Stimulated activated CD4-positive, alpha-beta T cell treated with anti-CD3 and anti-CD28 coated beads, Interleukin-2, amount 100 ng/mL, for 24 hours (primary cell): ENCODE data around the gene MYO3B.

Source experiments
- DNase-seq, 2 donors: peaks; one replicate each; pipeline ENCODE4 v3.0.0-alpha.2; 2020

The MYO3B gene, protein sequence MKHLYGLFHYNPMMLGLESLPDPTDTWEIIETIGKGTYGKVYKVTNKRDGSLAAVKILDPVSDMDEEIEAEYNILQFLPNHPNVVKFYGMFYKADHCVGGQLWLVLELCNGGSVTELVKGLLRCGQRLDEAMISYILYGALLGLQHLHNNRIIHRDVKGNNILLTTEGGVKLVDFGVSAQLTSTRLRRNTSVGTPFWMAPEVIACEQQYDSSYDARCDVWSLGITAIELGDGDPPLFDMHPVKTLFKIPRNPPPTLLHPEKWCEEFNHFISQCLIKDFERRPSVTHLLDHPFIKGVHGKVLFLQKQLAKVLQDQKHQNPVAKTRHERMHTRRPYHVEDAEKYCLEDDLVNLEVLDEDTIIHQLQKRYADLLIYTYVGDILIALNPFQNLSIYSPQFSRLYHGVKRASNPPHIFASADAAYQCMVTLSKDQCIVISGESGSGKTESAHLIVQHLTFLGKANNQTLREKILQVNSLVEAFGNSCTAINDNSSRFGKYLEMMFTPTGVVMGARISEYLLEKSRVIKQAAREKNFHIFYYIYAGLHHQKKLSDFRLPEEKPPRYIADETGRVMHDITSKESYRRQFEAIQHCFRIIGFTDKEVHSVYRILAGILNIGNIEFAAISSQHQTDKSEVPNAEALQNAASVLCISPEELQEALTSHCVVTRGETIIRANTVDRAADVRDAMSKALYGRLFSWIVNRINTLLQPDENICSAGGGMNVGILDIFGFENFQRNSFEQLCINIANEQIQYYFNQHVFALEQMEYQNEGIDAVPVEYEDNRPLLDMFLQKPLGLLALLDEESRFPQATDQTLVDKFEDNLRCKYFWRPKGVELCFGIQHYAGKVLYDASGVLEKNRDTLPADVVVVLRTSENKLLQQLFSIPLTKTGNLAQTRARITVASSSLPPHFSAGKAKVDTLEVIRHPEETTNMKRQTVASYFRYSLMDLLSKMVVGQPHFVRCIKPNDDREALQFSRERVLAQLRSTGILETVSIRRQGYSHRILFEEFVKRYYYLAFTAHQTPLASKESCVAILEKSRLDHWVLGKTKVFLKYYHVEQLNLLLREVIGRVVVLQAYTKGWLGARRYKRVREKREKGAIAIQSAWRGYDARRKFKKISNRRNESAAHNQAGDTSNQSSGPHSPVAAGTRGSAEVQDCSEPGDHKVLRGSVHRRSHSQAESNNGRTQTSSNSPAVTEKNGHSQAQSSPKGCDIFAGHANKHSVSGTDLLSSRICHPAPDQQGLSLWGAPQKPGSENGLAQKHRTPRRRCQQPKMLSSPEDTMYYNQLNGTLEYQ (N-terminal part only)

DNA sequence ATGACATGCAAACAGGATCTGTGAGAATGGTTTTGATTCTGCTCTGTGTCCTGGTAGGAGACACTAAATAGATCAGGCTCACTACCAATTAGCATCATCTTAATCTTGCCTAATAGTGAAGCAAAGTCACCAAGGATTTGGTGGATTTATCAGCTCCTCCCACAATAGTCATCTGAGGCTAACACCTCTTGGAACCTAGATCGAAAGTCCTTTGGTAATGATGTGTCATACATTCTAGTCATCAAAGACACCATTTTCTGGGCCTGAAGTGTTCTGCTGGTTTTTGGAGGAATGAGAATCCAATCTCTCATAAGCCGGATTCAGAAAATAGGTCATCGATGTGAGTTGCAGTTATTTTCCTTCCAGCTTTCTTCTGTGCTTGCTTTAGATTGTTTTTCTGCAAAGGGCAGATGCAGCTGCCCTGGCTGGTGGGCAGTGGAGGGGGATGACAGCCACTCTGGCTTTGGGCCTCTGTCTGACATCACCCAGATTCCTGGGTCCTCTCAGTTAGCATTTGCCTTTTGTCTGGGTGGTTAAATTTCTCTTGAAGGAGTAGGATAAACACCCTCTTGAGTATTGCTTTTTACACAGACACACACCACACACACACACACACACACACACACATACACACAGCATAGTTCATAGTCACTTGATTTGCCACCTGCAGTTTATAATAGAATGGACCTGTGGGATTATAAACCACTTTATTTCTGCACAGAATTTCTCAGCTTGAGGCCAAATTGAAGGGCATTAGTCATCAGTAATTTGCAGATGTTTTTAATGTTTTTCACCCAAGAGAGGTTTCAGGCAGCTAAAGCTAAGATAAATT is at the start of gene MYO3B:
Gene MYO3B (plus strand): TSS at position 198 of the 832 bp plus-strand sequence. CDS start 141 bp downstream, at position 339.
- no peak for DNase-seq

DNA sequence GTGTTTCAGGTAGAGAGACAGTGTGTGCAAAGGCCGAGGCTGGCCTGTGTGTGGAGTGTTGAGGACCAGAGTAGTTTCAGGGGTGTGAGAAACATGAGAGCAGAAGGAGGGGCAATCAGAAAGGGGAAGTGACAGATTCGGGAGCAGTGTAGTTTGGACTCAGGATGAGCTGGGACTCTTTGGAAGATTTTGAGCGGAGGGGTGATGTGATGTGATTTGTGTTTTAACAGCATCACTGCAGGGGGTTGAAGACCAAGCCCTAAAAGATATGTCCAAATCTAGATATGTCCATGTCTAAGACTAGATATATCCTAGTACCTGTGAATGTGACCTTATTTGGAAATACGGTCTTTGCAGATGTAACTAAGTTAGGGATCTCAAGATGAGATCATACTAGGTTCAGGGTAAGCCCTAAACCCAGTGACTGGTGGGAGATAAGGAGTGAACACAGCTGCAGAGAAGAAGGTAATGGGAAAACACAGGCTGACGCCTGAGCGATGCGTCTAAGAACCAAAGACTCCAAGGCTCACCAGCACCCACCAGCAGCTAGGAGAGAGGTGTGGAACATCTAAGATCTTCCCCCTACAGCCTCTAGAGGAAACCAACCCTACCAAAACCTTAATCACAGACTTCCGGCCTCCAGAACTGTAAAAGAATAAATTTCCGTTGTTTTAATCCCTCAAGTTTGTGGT is 38.5 kb upstream of the MYO3B start:
- no peak for DNase-seq

DNA sequence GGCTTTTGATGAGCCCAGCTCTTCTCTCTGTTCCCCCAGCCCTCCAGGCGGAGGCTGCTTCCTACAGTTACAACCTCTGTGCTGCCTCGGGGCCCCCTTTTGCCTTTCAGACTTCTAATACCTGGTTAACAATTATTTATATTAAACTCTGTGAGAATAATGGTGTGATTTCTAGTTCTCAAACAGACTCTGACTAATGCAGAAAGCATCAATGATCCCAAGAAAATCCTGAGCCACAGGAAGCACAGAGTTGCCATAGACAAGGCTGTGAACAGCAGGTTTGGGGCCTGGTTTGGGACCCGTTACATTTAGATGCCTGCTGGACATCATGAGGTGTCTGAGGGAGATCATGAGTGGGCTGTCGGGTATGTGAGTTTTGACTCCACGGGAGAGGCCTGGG is 37.4 kb upstream of the MYO3B start:
- no peak for DNase-seq

DNA sequence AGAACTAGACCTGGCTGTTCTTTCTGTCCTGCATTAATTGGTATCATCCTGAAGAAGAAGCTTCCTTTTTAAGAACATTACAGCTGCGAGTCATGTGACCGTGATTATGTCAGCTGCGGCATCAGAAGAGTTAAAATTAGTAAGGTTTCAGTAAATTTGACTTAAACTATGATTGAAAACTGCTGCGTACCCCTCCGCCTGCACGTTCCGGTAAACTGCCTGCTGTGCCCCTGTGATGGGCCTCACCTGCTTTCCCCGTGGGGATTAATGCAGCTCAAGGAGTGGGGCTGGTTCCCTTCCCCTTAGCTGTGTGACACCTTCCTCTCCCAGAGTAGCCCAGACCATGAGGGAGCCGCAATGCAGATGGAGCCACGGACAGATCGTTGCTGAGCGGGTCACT is 36.1 kb upstream of the MYO3B start:
- DNase-seq = no peak

DNA sequence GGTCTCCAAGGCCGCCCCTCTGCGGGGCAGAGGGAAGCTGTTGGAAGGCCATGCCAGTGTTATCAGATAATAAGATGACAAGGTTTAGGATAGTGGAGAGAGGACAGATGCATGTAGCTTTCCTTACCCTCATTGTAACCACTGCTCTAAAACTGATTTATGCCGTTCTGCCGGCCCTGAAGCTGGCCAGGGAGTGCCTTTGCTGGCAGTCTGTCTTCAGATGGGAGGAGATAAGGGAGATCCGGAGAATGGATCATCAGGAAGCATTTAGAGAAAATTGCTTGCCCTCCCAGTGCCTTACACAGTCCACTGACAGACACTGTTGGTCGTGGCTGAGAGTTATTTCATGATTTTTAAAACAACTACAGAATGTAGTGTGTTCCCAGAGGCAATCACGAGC is 35.4 kb upstream of the MYO3B start:
- no peak for DNase-seq

DNA sequence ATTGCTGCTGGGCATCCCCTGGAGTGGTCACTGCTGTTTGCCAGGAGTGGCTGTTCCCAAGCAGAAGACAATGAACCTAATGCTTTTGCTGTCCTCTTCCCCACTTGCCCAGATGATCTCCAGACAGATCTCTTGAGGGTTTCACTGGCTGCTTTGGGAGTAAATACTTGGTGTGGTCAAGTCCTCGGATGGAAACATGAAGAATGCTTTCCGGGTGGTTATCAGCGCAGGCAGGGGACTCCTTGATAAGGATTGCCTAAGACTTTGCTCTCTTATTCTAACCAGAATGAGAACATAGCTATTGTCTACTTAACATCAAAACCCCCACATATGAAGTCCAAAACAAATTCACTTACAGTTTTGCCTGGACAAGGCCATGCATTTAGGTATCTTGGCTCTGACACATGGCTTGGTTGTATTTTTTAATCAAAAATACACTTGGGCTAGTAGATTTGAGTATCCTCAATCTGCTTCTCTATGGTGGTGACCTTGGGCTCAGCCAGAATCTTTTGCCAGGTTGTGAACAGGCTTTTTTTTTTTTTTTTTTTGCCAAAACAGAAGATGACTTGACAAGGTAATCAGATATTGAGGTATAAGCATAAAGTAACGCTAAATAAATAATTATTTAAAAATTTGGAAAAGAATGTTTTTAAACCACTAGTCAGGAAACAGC is 34.8 kb upstream of the MYO3B start:
- no peak for DNase-seq

DNA sequence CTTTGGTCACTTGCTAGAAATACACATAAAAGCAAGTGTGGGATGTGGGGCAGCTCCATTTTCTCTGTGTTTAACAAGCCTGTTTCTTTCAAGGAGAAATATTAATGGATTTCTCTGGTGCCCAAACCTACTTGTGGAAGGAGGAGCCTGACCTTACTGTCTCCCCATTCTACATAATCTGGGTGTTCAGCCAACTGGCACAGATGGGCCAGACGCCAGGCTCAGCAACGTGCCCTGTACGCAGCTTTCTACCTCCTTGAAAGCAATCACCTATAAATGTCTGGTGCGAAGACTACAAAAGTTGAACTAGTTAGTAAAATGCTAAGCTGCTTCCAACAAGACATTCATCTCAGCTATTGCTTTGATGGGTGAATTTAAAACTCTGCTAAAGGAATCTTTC is 33.2 kb upstream of the MYO3B start:
- no peak for DNase-seq

DNA sequence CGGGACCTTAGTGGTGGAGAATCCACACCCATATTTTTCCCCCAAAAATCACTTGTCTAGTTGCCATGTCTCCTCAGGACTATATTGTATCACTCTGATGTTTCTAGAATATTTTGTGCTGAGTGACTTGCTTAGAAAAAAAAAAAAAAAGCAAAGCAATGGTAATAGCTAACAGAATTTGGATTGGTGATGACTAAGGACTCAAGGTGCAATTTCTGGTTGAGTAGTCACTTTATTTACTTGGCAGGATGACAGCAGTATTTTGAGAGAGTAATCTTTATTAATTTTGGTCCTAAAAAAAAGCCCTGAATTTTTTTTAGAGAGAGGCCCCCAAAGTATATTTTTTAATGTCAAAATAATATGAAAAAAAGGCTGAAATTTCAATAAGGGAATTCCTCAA is 32.8 kb upstream of the MYO3B start:
- DNase-seq = no peak

DNA sequence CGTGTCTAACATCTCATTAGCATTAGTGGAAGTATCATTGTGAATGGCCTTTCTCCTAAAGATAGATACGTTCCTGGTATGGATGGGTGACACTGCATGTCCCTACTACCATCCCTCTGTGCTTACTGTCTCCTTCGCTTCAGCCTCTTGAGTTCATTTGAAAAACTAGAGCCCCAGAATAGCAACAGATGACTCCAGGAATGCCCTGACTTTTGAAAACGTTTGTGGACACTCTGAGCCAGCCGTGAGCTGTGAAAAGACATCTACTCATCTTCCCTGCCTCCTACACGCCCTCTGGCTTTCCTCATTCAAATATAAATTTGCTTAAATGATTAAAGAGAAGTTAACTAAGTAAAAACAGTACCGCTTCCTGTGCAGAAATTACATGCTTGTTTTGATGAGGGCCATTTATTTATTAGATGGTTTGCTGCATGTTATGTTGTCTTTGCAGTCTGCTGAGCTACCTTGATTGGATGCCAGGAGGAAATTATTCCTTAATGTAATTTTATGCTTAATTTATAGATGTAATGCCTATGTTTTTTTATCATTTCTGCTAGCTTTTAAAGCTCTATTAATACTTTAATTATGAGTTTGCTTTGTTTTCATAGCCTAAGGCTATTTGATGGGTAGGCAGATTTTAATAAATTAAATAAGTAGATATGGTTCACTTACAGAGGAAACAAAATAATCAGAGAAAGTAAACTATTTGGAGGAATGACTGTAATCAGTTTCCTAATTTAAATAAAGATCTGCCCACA is 32.1 kb upstream of the MYO3B start:
- no peak for DNase-seq

DNA sequence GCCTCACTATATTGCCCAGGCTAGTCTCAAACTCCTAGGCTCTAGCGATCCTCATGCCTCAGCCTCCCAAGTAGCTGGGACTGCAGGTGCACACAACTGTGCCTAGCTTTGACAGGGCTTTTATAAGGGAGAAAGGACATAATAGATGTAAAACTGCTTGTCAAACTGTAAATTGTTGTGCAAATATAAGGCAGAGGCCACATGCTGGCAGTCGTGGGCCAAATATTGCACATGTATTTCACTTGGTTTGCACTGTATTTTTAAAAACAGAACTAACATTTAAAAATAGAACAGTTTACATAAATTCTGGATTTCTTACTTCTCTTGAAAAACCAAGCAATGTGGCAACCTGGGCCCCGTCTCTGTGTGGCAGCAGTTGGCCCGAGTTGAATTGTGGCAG is 31.2 kb upstream of the MYO3B start:
- DNase-seq = no peak

DNA sequence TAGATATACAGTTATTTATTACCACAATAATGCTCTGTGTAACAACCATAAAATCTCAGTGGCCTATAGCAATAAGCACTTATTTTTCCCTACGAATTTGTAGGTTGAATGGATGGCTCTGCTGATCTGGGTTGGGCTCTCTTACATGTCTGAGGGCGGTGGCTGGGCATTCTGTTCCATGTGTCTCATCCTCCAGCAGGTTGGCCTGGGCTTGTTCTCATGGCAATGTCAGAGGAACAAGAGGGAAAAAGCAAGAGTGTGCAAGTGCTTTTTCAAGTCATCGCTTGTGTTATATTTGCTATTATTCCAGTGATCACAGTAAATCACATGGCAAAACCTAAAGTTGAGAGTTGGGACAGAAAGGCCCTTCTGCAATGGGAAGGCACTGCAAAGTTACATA is 30.4 kb upstream of the MYO3B start:
- DNase-seq = no peak

DNA sequence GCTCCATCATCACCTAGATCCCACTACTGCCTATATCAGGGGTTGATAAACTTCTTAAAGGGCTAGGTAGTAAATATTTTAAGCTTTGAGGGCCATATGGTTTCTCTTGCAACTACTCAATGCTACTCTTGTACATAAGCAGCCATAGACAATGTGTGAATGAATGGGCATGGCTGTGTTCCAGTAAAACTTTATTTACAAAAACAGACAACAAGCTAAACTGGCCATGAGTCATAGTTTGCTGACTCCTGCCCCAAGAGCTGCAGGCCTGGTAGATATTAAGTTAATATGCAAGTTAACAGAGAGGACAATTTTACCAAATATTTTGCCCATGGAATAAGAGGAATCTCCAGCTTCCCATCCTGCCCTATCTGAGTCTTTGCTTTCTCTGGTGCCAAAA is 29.8 kb upstream of the MYO3B start:
- DNase-seq = no peak

DNA sequence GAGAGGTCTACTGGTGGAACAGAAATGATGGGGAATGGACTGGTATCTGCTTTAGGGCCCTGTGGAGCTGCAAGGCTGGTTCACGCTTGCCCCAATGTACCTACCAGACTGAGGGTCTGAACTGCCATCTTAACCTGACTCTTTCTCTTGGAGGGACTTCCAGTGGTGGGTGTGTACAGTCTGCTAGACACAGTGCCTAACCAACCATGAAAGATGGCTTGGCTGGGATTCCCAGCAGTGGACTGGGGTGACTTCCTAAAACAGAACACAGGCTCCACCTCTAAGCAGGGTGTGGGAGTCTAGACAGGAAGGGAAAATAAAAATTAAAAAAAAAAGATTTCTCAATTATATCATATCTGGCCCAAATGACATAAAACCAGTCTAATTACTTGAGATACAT is 25.5 kb upstream of the MYO3B start:
- no peak for DNase-seq

DNA sequence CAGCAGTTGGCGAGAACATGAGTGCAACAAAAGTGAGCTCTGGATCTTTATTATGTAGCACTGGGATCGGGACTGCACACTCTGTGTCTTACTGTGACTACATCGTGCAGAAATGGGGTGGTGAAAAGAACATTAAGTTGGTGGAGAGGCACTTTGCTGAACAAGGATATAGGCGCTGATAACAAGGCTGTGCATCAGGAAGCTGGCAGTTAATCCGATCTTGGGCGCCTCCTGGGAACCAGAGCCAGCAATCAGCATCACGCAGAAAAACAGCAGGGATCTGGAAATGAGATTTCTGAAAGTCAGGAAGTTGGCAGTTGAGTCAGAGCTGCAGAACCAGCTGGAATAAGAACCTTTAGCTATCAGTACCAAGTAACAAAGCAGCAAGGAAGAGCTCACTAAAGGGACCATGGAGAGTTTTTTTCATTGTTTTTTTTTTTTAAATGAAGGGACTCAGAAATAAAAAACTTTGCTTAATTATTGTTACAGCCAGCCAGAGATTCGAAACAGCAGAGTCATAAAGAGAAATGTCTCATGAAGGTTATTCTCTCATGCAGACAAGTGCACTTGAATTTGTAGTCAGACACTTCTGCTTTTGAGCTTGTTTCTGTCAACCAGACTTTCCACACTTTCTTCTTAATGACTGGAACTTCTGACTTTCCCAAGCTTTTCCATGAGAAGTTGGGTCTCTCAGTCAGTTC is 22.8 kb upstream of the MYO3B start:
- DNase-seq = no peak

DNA sequence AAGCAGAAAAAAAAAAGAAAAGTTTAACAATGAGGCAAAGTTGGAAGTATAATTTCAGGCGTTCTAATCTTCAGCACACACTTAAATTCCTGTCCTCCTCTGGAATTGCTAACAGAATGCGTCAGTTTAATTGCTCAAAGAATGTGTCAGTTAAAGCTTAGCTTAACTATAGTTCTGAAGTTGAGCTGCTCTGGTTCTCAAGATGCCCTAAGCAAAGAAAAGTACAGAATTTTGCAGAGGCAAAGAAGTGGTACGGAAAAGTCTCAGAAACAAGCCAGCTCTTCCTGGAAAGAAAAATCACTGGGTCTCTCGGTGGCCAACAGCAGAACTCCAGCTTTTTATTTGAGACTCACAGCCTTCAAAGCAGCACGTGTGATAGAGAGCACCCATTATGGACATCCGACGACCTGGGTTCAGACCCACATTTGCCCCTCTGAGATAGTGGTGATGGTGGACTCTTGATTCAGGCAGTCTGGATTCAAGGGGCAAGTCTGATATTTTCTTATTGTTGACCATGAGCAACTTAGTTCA is 22.2 kb upstream of the MYO3B start:
- no peak for DNase-seq

DNA sequence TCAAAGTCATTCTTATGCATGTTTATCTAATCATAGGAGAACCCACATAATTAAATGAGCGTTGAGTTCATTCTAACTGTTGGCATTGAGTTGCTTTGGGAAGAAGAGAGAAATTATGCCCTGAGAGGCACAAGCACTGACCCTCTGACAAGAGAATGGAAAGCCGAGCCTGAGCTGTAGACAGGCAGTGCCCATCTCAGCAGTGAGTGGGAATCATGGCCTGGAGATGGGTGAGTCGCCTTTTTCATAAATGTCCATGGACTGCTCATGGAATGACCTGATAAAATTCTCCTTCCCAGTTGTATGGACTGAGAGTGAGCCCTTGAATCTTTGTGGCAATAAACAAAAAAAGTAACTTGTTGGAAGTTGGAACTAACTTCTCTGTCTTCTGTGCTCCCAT is 21.4 kb upstream of the MYO3B start:
- no peak for DNase-seq

DNA sequence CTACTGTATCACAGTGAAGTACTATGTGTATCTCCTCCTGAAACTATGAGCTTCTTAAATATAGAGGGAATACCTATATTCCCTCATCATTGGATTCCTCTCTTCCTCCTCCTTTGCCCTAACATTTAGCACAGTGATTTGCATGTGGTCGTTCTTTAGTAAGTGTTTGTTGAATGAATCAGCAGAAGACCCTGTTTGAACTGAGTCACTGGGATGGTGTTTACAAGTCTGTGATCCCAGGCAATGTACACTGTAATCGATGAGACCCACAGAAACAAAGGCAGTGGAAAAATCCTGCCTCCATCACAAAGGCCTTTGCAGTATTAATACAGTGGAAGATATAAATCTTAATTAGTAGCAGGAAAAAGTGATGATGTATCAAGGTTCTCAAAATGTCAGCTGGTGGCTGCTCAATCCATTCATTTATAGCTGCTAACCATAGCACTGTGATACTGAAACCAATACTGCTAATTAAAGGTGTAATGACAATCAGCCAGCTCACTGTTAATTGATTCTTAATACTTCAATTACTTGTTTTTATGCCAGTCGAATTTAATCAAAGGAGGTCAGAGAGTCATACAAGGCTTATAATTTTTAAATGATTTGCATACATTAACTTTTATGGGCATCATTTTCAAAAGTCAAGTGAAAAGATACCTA is 20.8 kb upstream of the MYO3B start:
- DNase-seq = no peak

DNA sequence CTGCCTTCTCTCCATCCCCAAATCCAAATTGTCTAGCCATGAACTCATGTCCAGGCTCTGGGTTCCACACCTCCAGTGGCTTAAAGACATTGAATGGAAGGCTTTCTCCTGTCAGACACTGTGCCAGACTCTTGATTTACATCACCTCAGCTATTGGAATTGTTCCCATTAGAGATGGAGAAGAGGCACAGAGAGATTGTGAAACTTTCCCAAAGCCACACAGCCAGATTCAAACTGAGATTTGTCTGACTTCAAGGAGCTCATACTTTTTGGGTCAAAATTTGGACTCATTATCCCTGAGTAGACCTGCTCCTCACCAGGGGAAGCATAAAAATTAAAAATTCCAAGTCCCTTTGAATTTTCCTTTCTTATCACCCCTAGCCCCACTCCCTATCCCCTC is 18.9 kb upstream of the MYO3B start:
- no peak for DNase-seq
